ENCODE data around the gene TIGIT. TPM values are rescaled to one million over a fixed set of nuclear protein-coding genes. Genes with fewer than 3 reads are reported as not detected.

Gene TIGIT
- total and polyA plus RNA-seq, 10 of the 15 experiments (the other 5 are each of a cell fraction or from before 2014, with no cell fraction given) = 0.08 to 4.7 (median 0.94) TPM

- TF ChIP-seq ZBTB33 (IDR thresholded peaks at IDR 0.05) (no peak), ZBTB11 (CRISPR knock-in tag; IDR thresholded peaks at IDR 0.05) (no peak), RB1 (IDR thresholded peaks at IDR 0.05; ENCODE audit: borderline replicate concordance) (no peak), TCF12 (IDR thresholded peaks at IDR 0.05; ENCODE audit: low read depth, low read length) (no peak), SPI1 (IDR thresholded peaks at IDR 0.05; ENCODE audit: borderline replicate concordance, insufficient read depth, low read depth, low read length) (no peak), ATF7 (IDR thresholded peaks at IDR 0.05; ENCODE audit: low read depth) (peak; percentile 52; the same call in 1 of the 2 replicates), KDM1A (IDR thresholded peaks at IDR 0.05; ENCODE audit: borderline replicate concordance) (no peak), HDAC6 (IDR thresholded peaks at IDR 0.05; ENCODE audit: unreplicated experiment) (no peak), KAT2A (conservative IDR thresholded peaks at IDR 0.05; ENCODE audit: control insufficient read depth, low read depth, low read length) (no peak), RAD21 (IDR thresholded peaks at IDR 0.05; ENCODE audit: insufficient read depth, low read depth, low read length) (no peak), RAD51 (IDR thresholded peaks at IDR 0.05) (no peak), IKZF2 (IDR thresholded peaks at IDR 0.05) (no peak), POLR2AphosphoS5 (IDR thresholded peaks at IDR 0.05; ENCODE audit: low read length) (no peak), ZNF384 (IDR thresholded peaks at IDR 0.05; ENCODE audit: borderline replicate concordance, low read depth, low read length) (peak; percentile 35; the same call in 1 of the 2 replicates), EZH2 (IDR thresholded peaks at IDR 0.05; ENCODE audit: borderline replicate concordance, control insufficient read depth, low read depth, low read length) (no peak), SMAD1 (IDR thresholded peaks at IDR 0.05; ENCODE audit: low read depth, partially characterized antibody) (no peak)
Measured at GRCh38 chr3:114328345-114328744, 34.5 kb downstream of the TIGIT start (continued).

Data from GM12878 (cell line).